ENCODE measurements around the gene NSD2.

- TF ChIP-seq CTCF (IDR thresholded peaks at IDR 0.05) (no peak), POLR2A (IDR thresholded peaks at IDR 0.05) (no peak)
Observed at GRCh38 chr4:1986578-1987210, 115.5 kb downstream of the NSD2 start.
